ENCODE results near the gene TLR6.

DNA sequence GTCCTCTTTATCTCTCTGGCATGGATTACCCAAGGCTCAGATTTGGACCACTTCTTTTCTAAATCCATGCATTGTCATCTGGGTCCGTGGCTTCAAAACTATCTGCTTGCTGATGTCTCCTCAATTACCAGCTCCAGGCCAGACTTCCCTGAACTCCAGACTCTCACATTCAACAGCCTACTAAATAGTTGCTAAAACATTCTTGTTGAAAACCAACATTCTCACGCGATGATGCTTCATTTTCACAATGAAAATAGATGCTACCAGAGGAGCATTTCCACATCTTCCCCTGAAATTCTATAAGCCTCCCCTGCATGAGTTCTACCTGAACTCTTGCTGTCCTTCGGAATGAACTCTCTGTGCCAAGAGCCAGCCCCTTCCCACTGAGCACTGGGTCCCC lies 5.2 kb upstream of the TLR6 start:
- TF ChIP-seq MYNN (tag by site-specific recombination; IDR thresholded peaks at IDR 0.05; ENCODE audit: borderline replicate concordance) (no peak), ZNF639 (tag by site-specific recombination; IDR thresholded peaks at IDR 0.05) (no peak), PRDM4 (tag by site-specific recombination; IDR thresholded peaks at IDR 0.05) (no peak), ZIC2 (tag by site-specific recombination; IDR thresholded peaks at IDR 0.05) (no peak), ZNF394 (tag by site-specific recombination; IDR thresholded peaks at IDR 0.05; ENCODE audit: borderline replicate concordance) (no peak), REST (tag by site-specific recombination; IDR thresholded peaks at IDR 0.05) (no peak)
- TF ChIP-seq, protein P1, sequence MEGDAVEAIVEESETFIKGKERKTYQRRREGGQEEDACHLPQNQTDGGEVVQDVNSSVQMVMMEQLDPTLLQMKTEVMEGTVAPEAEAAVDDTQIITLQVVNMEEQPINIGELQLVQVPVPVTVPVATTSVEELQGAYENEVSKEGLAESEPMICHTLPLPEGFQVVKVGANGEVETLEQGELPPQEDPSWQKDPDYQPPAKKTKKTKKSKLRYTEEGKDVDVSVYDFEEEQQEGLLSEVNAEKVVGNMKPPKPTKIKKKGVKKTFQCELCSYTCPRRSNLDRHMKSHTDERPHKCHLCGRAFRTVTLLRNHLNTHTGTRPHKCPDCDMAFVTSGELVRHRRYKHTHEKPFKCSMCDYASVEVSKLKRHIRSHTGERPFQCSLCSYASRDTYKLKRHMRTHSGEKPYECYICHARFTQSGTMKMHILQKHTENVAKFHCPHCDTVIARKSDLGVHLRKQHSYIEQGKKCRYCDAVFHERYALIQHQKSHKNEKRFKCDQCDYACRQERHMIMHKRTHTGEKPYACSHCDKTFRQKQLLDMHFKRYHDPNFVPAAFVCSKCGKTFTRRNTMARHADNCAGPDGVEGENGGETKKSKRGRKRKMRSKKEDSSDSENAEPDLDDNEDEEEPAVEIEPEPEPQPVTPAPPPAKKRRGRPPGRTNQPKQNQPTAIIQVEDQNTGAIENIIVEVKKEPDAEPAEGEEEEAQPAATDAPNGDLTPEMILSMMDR (tag by site-specific recombination; IDR thresholded peaks at IDR 0.05): no peak
- TF ChIP-seq, protein P2, sequence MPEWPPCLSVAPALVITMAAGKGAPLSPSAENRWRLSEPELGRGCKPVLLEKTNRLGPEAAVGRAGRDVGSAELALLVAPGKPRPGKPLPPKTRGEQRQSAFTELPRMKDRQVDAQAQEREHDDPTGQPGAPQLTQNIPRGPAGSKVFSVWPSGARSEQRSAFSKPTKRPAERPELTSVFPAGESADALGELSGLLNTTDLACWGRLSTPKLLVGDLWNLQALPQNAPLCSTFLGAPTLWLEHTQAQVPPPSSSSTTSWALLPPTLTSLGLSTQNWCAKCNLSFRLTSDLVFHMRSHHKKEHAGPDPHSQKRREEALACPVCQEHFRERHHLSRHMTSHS (tag by site-specific recombination; IDR thresholded peaks at IDR 0.05): no peak
